ENCODE data around the gene PCDHB7. TPM values are rescaled to one million over a fixed set of nuclear protein-coding genes. Genes with fewer than 3 reads are reported as not detected.

The PCDHB7 gene
- total and polyA plus RNA-seq, 8 donors: 2.4 to 5.8 (median 4.3) TPM

Other genes starting within 250 kb of the PCDHB7 start
Only the 30 nearest of the 37 such genes appear.
- 10 to 100 TPM in 1 of 2 donors, 1 to 10 TPM in 1; 9.9 to 12.6 TPM for gene PCDHAC2, start 206.2 kb upstream of the PCDHB7 start, total RNA-seq
- gene PCDHAC2, start 206.2 kb upstream of the PCDHB7 start, polyA plus RNA-seq (ENCODE audit: insufficient read length in 6 of 6): 1 to 10 TPM; 2.8 to 4.5 (median 3.1) TPM
- gene PCDHB1, start 121.3 kb upstream of the PCDHB7 start, total RNA-seq: under 1 TPM; 0.06 to 0.10 TPM
- gene PCDHB1, start 121.3 kb upstream of the PCDHB7 start, polyA plus RNA-seq (ENCODE audit: insufficient read length in 6 of 6): under 1 TPM; 0.06 to 0.14 (median 0.11) TPM
- gene PCDHB2, start 78.0 kb upstream of the PCDHB7 start, total RNA-seq: 1 to 10 TPM; 3.6 to 6.6 TPM
- 10 to 100 TPM in 1 of 6 donors, 1 to 10 TPM in 5; 5.9 to 12.5 (median 8.9) TPM for gene PCDHB2, start 78.0 kb upstream of the PCDHB7 start, polyA plus RNA-seq (ENCODE audit: insufficient read length in 6 of 6)
- gene PCDHB3, start 72.2 kb upstream of the PCDHB7 start, total RNA-seq: 1 to 10 TPM; 2.0 to 3.9 TPM
- 1 to 10 TPM; 2.2 to 4.1 (median 3.2) TPM for gene PCDHB3, start 72.2 kb upstream of the PCDHB7 start, polyA plus RNA-seq (ENCODE audit: insufficient read length in 6 of 6)
- 1 to 10 TPM; 1.9 to 4.3 TPM for gene PCDHB4, start 50.8 kb upstream of the PCDHB7 start, total RNA-seq
- 1 to 10 TPM; 2.0 to 3.5 (median 2.5) TPM for gene PCDHB4, start 50.8 kb upstream of the PCDHB7 start, polyA plus RNA-seq (ENCODE audit: insufficient read length in 6 of 6)
- 1 to 10 TPM; 2.5 to 7.5 TPM for gene PCDHB5, start 37.4 kb upstream of the PCDHB7 start, total RNA-seq
- 10 to 100 TPM in 5 of 6 donors, 1 to 10 TPM in 1; 8.0 to 13.9 (median 11.3) TPM for gene PCDHB5, start 37.4 kb upstream of the PCDHB7 start, polyA plus RNA-seq (ENCODE audit: insufficient read length in 6 of 6)
- 1 to 10 TPM in 1 of 2 donors, under 1 TPM in 1; 0.73 to 1.0 TPM for gene PCDHB6, start 22.6 kb upstream of the PCDHB7 start, total RNA-seq
- 1 to 10 TPM; 2.6 to 3.3 (median 2.8) TPM for gene PCDHB6, start 22.6 kb upstream of the PCDHB7 start, polyA plus RNA-seq (ENCODE audit: insufficient read length in 6 of 6)
- 1 to 10 TPM; 1.1 to 2.7 TPM for gene PCDHB8, start 5.1 kb downstream of the PCDHB7 start, total RNA-seq
- gene PCDHB8, start 5.1 kb downstream of the PCDHB7 start, polyA plus RNA-seq (ENCODE audit: insufficient read length in 6 of 6): 1 to 10 TPM in 5 of 6 donors, under 1 TPM in 1; 0.72 to 3.7 (median 2.5) TPM
- 1 to 10 TPM; 1.8 to 3.1 TPM for gene PCDHB16, start 9.7 kb downstream of the PCDHB7 start, total RNA-seq
- 1 to 10 TPM; 4.0 to 8.2 (median 6.9) TPM for gene PCDHB16, start 9.7 kb downstream of the PCDHB7 start, polyA plus RNA-seq (ENCODE audit: insufficient read length in 6 of 6)
- 1 to 10 TPM; 1.3 to 1.6 TPM for gene PCDHB9, start 14.5 kb downstream of the PCDHB7 start, total RNA-seq
- 1 to 10 TPM; 3.3 to 5.1 (median 4.4) TPM for gene PCDHB9, start 14.5 kb downstream of the PCDHB7 start, polyA plus RNA-seq (ENCODE audit: insufficient read length in 6 of 6)
- gene PCDHB10, start 19.7 kb downstream of the PCDHB7 start, total RNA-seq: 1 to 10 TPM; 1.5 to 2.0 TPM
- gene PCDHB10, start 19.7 kb downstream of the PCDHB7 start, polyA plus RNA-seq (ENCODE audit: insufficient read length in 6 of 6): 1 to 10 TPM; 5.8 to 6.9 (median 6.2) TPM
- gene PCDHB11, start 27.0 kb downstream of the PCDHB7 start, total RNA-seq: 1 to 10 TPM; 2.6 to 3.4 TPM
- gene PCDHB11, start 27.0 kb downstream of the PCDHB7 start, polyA plus RNA-seq (ENCODE audit: insufficient read length in 6 of 6): 1 to 10 TPM; 2.4 to 3.8 (median 3.5) TPM
- gene PCDHB12, start 36.1 kb downstream of the PCDHB7 start, total RNA-seq: 1 to 10 TPM; 2.3 to 2.6 TPM
- 1 to 10 TPM; 4.6 to 7.6 (median 6.2) TPM for gene PCDHB12, start 36.1 kb downstream of the PCDHB7 start, polyA plus RNA-seq (ENCODE audit: insufficient read length in 6 of 6)
- gene PCDHB13, start 41.3 kb downstream of the PCDHB7 start, total RNA-seq: 1 to 10 TPM; 1.8 to 2.1 TPM
- gene PCDHB13, start 41.3 kb downstream of the PCDHB7 start, polyA plus RNA-seq (ENCODE audit: insufficient read length in 6 of 6): 1 to 10 TPM; 5.0 to 6.9 (median 5.9) TPM
- gene PCDHB14, start 50.7 kb downstream of the PCDHB7 start, total RNA-seq: 1 to 10 TPM; 2.6 to 3.0 TPM
- gene PCDHB14, start 50.7 kb downstream of the PCDHB7 start, polyA plus RNA-seq (ENCODE audit: insufficient read length in 6 of 6): 10 to 100 TPM in 3 of 6 donors, 1 to 10 TPM in 3; 8.4 to 11.1 (median 10.1) TPM
- 1 to 10 TPM; 2.8 to 5.0 TPM for gene PCDHB15, start 72.8 kb downstream of the PCDHB7 start, total RNA-seq
- 10 to 100 TPM in 3 of 6 donors, 1 to 10 TPM in 3; 8.7 to 14.4 (median 11.1) TPM for gene PCDHB15, start 72.8 kb downstream of the PCDHB7 start, polyA plus RNA-seq (ENCODE audit: insufficient read length in 6 of 6)
- gene SLC25A2, start 131.4 kb downstream of the PCDHB7 start, total RNA-seq: under 1 TPM in 1 of 2 donors, not detected in 1; 0.76 TPM
- under 1 TPM in 4 of 6 donors, not detected in 2; 0.14 to 0.34 (median 0.21) TPM for gene SLC25A2, start 131.4 kb downstream of the PCDHB7 start, polyA plus RNA-seq (ENCODE audit: insufficient read length in 6 of 6)
- gene TAF7, start 148.1 kb downstream of the PCDHB7 start, total RNA-seq: 10 to 100 TPM; 53.2 to 53.5 TPM
- gene TAF7, start 148.1 kb downstream of the PCDHB7 start, polyA plus RNA-seq (ENCODE audit: insufficient read length in 6 of 6): 100 to 1,000 TPM; 123 to 142 (median 134) TPM
- gene PCDHGA1, start 157.9 kb downstream of the PCDHB7 start, total RNA-seq: under 1 TPM; 0.38 to 0.42 TPM
- 1 to 10 TPM in 1 of 6 donors, under 1 TPM in 5; 0.39 to 1.1 (median 0.81) TPM for gene PCDHGA1, start 157.9 kb downstream of the PCDHB7 start, polyA plus RNA-seq (ENCODE audit: insufficient read length in 6 of 6)
- 1 to 10 TPM; 2.0 to 3.6 TPM for gene PCDHGA2, start 166.1 kb downstream of the PCDHB7 start, total RNA-seq
- gene PCDHGA2, start 166.1 kb downstream of the PCDHB7 start, polyA plus RNA-seq (ENCODE audit: insufficient read length in 6 of 6): 1 to 10 TPM; 4.6 to 7.1 (median 5.7) TPM
- gene PCDHGA3, start 171.2 kb downstream of the PCDHB7 start, total RNA-seq: 1 to 10 TPM; 1.4 to 1.8 TPM
- 1 to 10 TPM; 1.6 to 4.4 (median 3.4) TPM for gene PCDHGA3, start 171.2 kb downstream of the PCDHB7 start, polyA plus RNA-seq (ENCODE audit: insufficient read length in 6 of 6)
- gene PCDHGB1, start 177.5 kb downstream of the PCDHB7 start, total RNA-seq: 1 to 10 TPM; 1.7 to 2.1 TPM
- gene PCDHGB1, start 177.5 kb downstream of the PCDHB7 start, polyA plus RNA-seq (ENCODE audit: insufficient read length in 6 of 6): 1 to 10 TPM; 1.4 to 2.3 (median 1.7) TPM
- gene PCDHGA4, start 182.4 kb downstream of the PCDHB7 start, total RNA-seq: 1 to 10 TPM; 2.2 to 2.6 TPM
- 1 to 10 TPM; 2.1 to 3.4 (median 2.9) TPM for gene PCDHGA4, start 182.4 kb downstream of the PCDHB7 start, polyA plus RNA-seq (ENCODE audit: insufficient read length in 6 of 6)
- 1 to 10 TPM; 2.3 to 2.6 TPM for gene PCDHGB2, start 187.3 kb downstream of the PCDHB7 start, total RNA-seq
- gene PCDHGB2, start 187.3 kb downstream of the PCDHB7 start, polyA plus RNA-seq (ENCODE audit: insufficient read length in 6 of 6): 1 to 10 TPM; 4.4 to 5.4 (median 4.7) TPM
- gene PCDHGA5, start 191.5 kb downstream of the PCDHB7 start, total RNA-seq: 1 to 10 TPM; 1.3 to 2.0 TPM
- gene PCDHGA5, start 191.5 kb downstream of the PCDHB7 start, polyA plus RNA-seq (ENCODE audit: insufficient read length in 6 of 6): 1 to 10 TPM; 3.2 to 5.0 (median 4.1) TPM
- 1 to 10 TPM; 1.5 to 2.4 TPM for gene PCDHGB3, start 197.6 kb downstream of the PCDHB7 start, total RNA-seq
- 1 to 10 TPM; 2.6 to 3.4 (median 2.7) TPM for gene PCDHGB3, start 197.6 kb downstream of the PCDHB7 start, polyA plus RNA-seq (ENCODE audit: insufficient read length in 6 of 6)
- gene PCDHGA6, start 201.2 kb downstream of the PCDHB7 start, total RNA-seq: 1 to 10 TPM; 2.9 TPM
- gene PCDHGA6, start 201.2 kb downstream of the PCDHB7 start, polyA plus RNA-seq (ENCODE audit: insufficient read length in 6 of 6): 1 to 10 TPM; 4.8 to 6.5 (median 5.8) TPM
- gene PCDHGA7, start 210.1 kb downstream of the PCDHB7 start, total RNA-seq: 1 to 10 TPM; 1.7 TPM
- 1 to 10 TPM; 1.8 to 2.2 (median 2.0) TPM for gene PCDHGA7, start 210.1 kb downstream of the PCDHB7 start, polyA plus RNA-seq (ENCODE audit: insufficient read length in 6 of 6)
- gene PCDHGB4, start 215.1 kb downstream of the PCDHB7 start, total RNA-seq: 1 to 10 TPM; 3.2 to 3.4 TPM
- gene PCDHGB4, start 215.1 kb downstream of the PCDHB7 start, polyA plus RNA-seq (ENCODE audit: insufficient read length in 6 of 6): 1 to 10 TPM; 3.7 to 5.9 (median 4.3) TPM
- gene PCDHGA8, start 220.0 kb downstream of the PCDHB7 start, total RNA-seq: 1 to 10 TPM in 1 of 2 donors, under 1 TPM in 1; 0.76 to 1.1 TPM
- gene PCDHGA8, start 220.0 kb downstream of the PCDHB7 start, polyA plus RNA-seq (ENCODE audit: insufficient read length in 6 of 6): under 1 TPM; 0.38 to 0.99 (median 0.77) TPM

Data from left lung (tissue), 8 donors.